ENCODE measurements around the gene PPP4R1.
"Not testable (repeated sequence)": the region's sequence is repeated elsewhere in the genome, so short reads cannot be mapped to it uniquely, and the experiment has no call there.

The PPP4R1 gene, protein sequence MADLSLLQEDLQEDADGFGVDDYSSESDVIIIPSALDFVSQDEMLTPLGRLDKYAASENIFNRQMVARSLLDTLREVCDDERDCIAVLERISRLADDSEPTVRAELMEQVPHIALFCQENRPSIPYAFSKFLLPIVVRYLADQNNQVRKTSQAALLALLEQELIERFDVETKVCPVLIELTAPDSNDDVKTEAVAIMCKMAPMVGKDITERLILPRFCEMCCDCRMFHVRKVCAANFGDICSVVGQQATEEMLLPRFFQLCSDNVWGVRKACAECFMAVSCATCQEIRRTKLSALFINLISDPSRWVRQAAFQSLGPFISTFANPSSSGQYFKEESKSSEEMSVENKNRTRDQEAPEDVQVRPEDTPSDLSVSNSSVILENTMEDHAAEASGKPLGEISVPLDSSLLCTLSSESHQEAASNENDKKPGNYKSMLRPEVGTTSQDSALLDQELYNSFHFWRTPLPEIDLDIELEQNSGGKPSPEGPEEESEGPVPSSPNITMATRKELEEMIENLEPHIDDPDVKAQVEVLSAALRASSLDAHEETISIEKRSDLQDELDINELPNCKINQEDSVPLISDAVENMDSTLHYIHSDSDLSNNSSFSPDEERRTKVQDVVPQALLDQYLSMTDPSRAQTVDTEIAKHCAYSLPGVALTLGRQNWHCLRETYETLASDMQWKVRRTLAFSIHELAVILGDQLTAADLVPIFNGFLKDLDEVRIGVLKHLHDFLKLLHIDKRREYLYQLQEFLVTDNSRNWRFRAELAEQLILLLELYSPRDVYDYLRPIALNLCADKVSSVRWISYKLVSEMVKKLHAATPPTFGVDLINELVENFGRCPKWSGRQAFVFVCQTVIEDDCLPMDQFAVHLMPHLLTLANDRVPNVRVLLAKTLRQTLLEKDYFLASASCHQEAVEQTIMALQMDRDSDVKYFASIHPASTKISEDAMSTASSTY

DNA sequence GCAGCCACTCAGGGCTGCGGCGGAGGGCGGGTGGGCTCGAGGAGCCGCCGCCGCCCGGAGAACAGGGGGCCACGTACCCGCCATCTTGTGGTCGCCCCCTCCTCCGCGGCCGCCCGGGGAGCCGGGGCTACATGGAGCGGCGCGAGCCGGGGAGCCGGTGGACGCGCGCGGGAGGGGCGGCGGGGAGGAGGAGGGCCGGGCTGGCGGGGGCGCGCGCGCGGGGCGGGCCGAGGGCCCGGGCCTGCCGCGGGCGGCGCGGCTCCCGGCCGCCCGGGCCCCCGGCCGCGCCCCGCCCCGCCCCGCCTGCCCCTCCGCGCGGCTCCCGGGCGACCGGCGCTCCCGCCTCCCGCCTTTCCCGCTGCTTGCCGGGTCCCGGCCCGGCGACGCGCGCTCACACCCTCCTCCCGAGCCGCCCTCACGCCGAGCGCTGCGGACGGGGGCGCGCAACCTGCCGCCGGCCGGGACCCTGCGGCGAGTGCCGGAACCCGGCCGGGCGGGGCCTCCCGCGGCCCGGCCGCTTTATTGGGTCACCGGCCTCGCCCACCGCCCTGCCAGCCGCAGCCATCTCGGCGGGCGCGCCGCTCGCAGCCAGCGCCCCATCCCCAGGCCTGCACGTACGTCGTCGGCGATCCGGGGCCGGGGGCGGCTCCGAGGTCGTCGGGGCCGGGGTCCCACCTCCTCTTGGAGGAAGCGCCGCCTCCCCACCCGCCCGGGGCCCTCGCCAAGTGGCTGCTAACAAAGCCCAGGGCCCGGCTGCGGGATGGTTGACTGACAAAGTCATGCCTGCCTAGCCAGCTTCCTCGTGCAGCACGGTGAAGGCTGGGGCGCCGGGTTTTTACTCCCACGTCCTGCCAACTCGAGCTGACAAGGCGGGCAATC, at the start of gene PPP4R1:
Gene PPP4R1, minus strand, starts transcription at position 159 of the 879 bp plus-strand sequence. Its CDS starts 75 bp downstream, at position 84.
- DNase-seq (ENCODE audit: low read depth, low spot score), result peak; percentile 19

DNA sequence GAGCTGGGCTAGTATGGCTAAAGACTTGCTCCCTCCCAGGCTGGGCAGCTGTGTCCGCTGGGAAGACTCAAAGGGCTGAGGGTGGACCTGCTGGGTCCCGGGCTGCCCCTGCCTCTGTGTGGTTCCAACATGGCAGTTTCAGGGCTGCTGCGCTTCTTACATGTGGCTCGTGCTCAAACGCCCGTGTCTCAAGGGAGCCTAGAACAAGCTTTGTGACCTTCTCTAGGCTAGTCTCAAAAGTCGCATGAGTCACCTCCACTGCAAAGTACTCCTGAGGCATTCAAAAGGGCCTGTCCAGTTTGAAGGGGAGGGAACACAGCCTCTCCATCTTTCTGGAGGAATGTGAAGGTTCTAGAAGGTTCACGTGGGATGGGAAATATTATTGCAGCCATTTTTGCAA, 49.0 kb upstream of the PPP4R1 start:
- no peak for DNase-seq (ENCODE audit: low read depth, low spot score)

DNA sequence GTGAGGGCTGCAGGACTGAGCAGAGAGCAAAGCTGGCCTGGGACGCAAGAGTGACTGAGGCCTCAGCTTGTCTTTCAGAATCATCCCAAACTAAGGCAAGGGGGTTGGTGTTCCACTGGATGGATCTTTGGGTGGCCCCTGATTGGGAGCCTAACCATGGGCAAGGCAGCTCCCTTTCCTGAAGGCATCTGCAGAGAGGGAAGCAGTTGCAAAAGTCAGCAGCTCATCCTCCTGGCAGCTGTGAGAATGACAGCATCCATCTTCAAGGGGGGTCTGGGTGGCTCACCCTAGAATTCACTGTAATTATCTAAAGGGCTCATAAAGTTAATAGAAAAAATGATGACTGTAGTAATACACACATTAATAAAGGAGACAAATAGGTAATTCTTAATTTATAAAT, 47.2 kb upstream of the PPP4R1 start:
- DNase-seq (ENCODE audit: low read depth, low spot score), result no peak

DNA sequence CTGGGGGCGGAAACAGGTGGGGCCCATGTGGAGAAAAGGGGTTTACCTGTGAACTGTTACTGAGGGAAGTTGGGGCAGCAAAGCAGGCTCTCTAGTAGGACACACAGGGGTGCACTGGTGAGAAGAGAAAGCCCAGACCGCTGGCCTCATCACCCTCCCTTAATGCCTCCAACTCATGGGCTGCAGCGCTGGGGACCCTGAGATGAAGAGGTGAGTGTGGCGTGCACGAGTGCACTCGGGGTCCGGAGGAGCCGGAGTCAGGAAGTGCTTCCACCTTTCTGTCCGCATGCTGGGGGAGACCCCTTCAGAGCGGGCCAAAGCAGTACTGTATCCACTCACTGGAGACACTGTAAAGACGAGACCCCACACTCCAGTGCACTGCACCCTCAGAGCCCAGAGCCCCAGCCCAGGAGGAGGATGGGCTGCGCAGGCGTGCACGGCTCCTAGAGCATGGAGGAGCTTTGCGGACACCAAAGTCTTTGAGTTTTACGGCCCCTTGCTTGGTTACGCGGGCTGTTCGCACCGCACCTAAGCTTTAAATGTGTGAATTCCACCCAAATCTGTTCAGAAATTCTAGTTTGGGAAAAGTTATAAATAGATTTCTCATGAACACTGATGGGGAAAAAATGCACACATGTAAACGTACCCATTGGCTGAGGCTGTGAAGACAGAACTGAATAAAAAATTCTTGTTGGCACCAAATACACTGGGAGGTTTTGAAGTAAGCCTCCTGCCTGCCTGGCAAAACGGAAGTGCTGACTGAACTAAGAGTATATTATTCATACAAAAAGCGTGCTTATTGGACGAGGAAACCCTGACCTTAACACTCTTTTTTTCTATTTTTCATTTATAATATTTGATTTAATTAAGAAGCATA, 45.4 kb upstream of the PPP4R1 start:
- DNase-seq (ENCODE audit: low read depth, low spot score), result no peak

DNA sequence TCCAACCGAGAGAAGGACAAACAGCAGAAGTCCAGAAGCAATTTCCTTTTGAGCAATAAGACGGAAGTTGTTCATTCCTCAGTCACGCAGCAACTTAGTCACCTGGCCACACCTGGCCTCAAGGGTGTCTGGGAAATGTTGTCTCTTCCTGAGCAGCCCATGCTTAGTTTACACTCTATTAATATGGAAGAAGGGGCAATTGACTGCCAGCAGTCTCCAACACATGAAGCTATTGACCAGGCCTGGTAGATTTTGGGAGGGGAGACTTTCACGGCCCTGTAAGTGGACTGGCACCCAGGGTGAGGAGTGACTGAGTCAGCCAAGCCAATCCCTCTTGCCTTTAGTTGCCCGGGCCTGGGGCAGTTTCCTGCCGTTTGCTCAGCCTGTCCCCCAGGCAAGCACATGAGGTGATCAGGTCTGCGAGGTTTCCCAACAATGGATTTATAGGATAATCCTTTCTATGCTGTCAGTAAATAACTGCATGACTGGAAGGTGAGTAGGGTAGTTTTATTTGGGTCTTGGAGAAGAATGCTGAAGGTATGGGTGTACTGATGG, 43.8 kb upstream of the PPP4R1 start:
- DNase-seq (ENCODE audit: low read depth, low spot score), result no peak

DNA sequence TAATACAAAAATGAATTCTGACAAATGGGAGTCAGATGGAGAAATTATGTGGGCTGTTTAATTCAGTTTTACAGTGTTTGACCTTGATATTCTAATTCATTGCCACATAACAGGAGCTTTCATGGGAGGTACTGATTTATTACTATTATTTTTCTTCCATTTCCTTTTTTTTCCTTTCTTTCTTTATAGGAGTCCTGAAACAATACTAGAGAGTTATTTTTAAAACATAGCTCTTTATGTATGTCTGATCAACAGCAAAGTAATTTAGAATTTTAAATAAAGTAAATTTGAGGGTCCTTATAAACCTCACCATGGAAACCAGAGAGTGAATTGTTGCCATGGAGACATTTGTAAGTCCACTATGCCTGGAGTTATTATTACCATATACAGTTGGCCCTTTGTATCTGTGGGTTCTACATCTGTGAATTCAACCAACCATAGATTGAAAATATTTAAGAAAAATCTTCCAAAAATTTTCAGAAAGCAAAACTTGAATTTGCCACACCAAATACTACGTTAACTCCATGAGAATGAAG, 40.9 kb upstream of the PPP4R1 start:
- DNase-seq (ENCODE audit: low read depth, low spot score), result no peak

DNA sequence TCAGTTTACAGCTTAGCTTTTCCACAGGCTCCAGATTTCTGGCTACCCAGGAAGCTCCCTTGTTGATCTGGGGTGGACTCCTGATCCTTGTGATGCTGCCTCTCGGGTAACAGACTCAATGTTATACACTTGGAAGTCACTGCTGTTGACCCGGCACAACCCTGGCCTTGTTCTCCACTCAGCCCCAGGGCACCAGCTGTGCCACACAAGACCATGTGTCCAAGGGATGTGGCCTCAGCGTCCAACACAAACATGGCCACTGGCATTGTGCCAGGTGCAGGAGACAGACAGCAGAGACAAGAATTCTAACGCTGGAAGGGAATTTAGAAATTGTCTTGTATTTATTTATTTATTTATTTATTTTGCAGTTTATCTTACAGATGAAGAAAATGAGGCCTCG, 39.0 kb upstream of the PPP4R1 start:
- no peak for DNase-seq (ENCODE audit: low read depth, low spot score)

DNA sequence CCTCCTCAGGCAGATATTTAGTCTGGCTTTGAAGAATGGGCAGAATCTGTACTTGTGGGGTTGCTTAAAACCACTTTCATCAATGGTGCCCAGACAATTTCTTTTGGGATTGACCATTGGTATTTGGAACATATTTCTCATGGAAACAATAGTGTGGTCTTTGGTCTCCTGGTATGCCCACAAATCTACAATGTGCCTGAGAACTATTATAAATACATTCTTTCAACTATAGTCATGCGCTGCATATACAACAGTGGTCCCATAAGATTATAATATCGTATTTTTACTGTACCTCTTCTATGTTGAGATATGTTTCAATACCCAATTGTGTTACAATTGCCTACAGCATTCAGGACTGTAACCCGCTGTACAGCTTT, 34.8 kb upstream of the PPP4R1 start:
- no peak for DNase-seq (ENCODE audit: low read depth, low spot score)

DNA sequence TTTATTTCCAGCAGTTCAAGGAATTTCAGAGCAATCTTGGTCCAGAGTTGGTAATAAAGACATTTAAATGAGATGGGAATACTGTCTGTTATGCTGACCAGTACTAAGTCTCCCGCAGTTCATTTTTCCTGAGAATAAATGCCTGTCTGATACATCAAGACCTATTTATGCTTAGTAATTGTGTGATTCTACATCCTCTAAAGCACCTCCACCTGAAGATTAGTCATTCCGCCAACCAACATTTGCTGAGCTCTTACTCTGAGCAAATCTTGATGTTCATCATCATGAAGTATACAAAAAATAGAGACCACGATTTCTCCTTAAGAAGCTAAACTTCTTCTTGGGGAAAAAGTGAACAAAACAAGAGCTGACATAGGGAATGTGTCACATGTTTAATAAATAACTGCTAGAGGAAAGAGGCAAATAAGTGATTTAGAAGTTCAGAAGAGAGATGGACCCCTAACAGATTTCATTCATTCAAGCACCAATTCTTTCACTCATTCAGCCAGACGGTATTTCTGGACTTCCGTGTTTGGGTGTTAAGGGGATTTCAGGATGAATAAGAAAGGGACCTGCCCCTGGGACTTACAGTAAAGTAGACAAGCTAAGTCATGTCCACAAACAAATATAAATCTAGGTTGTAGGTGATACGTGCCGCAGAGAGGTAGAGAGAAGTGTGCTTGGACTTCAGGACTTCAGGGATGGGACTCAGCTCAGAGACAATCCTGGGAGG, 34.2 kb upstream of the PPP4R1 start:
- DNase-seq (ENCODE audit: low read depth, low spot score), result no peak

DNA sequence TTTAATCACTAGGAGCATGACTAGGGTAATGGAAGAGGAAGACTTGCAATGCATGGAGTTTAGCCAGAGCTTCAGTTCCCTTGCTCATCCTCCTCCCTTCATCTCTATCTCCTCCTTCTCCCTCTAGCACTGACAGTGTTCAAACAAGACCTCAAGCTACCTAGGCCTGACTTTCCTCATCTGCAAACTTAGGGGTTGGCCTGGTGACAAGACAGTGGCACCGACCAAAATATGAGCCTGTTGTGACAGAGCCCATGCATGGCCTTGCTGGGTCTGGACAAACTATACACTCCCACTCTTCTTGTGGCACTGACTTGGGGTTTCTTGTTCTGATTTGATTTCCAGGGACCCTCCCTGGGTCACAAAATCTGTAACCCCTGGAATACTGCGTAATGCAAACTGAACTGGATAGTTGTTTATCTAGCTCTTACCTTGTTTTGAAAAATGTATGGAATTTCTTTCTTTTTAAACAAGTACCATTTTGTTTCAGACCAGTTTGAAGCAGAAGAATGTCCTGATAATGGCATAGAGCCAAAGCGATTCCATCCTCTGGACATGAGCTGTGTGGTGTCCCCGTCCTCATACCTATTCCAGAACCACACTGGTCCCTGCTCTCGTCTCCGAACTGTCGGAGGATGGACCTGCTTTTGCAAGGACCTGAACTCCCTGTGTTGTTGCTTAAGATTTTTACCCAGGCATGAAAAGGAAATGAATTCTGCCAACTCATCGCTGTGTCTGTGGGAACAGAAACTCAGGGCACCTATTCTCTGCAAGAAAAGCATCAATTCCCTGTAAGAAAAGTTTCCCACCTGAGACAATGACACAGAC, 33.4 kb upstream of the PPP4R1 start:
- no peak for DNase-seq (ENCODE audit: low read depth, low spot score)

DNA sequence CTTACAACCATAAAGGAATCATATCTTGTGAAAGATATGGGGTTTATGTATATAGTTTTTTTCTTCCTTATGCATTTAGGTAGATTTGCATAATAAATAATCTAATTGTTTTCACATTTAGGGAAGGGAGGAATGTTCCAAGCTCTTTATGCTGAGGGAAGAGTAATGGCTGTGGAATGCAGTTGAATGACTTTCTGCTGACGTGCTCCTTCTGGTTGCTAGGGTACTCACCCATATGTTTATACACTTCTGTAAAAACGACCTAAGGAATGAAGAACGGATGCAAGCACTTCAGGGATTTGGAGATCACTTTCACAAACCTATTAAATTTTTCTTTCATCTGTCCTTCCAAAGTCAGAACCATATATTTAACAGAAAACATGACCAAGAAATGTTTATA, 29.2 kb upstream of the PPP4R1 start:
- DNase-seq (ENCODE audit: low read depth, low spot score), result no peak

DNA sequence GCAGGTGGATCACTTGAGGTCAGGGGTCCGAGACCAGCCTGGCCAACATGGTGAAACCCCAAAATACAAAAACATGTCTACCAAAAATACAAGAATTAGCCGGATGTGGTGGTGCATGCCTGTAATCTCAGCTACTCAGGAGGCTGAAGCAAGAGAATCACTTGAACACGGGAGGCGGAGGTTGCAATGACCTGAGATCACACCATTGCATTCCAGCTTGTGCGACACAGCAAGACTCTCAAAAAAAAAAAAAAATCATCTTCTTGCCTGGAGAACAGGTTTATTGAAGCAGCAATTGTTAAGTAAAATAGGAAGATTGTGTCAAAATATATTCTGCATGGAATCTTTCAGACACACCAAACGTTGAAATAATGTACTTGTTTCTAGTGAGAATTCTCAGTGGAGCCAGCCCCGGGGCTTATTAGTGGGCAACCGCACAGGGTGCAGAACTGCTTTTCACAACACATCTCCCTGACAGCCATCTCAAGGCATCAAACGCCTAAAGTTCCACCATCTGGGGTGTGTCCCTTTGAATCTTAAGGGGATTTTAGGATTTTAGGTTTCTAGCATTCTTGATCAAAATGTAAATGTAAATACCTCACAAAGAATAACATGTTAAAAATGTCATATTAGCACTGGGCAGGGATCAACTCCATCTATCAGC, 28.6 kb upstream of the PPP4R1 start:
- no peak for DNase-seq (ENCODE audit: low read depth, low spot score)

DNA sequence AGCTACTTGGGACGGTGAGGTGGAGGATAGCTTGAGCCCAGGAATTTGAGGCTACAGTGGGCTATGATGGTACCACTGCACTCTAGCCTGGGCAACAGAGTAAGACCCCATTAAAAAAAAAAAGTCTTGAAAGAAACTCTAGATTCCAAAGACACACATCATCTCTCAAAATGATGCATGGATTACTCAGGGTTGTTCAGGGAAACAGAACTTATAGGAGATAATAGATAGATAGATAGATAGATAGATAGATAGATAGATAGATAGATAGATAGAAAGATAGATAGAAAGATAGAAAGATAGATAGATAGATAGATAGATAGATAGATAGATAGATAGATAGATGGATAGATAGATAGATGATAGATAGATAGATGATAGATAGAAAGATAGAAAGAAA, 26.7 kb upstream of the PPP4R1 start:
- not testable (repeated sequence) for DNase-seq (ENCODE audit: low read depth, low spot score)

DNA sequence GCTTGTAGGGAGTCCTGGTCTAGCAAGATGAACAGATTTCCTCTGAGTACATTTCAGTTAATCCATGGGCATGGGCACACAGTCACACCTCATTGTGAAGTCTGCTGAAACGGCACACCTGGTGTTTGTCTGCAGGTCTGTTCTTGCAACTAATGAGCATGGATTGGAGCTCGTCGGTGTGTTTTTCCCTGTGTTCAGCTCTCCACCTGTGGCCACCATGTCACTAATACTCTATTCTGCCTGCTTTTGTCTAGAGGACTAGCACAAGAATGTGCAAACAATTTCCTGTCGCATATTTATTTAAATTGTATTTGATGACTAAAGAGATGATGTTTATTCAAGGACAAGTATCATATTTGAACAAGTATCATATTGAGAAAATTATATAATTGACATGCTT, 24.5 kb upstream of the PPP4R1 start:
- DNase-seq (ENCODE audit: low read depth, low spot score), result no peak

DNA sequence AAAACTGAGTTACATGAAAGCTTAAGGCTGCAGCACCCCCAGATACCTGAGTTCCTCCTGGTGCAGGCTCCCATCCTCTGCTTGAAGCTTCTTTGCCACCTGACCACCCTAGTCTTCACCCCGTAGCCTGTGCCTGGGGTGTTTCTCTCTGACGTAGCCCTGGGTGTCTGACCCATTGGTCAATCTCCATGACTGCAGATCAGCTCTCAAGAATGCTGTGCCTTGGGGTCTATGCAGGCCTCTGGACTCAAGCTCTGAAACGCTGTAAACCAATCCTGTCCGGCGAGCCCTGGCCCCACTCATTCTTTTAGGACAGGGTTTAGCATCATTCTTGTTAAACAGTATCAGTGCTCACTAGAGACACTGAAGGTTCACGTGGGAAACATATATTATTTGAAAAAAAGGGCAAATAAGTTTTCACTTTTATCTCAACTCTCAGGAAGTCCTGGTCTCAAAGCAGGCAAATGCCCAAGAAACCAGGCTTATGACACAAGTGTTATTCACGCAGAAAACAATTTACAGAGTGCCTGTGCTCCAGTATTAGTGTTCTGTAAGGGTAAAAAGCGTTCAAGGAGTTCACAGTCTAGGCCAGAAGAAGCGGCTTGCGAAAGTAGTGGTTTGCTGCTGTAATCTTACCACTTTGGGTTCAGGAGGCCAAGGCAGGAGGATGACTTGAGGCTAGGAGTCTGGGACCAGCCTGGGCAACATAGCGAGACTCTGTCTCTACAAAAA, 22.8 kb upstream of the PPP4R1 start:
- no peak for DNase-seq (ENCODE audit: low read depth, low spot score)

DNA sequence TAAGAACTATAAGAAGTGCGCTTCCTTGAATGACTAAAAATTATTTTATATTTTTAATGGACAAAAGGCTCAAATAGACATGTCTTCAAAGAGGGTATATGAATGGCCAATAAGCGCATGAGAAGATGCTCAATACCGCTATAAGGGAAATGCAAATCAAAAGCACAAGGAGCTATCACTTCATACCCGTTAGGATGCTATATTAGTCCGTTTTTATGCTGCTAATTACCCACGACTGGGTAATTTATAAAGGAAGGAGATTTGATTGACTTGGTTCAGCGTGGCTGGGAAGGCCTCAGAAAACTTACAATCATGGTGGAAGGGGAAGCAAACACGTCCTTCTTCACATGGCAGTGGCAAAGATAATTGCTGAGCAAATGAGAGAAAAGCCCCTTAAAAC, 20.5 kb upstream of the PPP4R1 start:
- no peak for DNase-seq (ENCODE audit: low read depth, low spot score)

DNA sequence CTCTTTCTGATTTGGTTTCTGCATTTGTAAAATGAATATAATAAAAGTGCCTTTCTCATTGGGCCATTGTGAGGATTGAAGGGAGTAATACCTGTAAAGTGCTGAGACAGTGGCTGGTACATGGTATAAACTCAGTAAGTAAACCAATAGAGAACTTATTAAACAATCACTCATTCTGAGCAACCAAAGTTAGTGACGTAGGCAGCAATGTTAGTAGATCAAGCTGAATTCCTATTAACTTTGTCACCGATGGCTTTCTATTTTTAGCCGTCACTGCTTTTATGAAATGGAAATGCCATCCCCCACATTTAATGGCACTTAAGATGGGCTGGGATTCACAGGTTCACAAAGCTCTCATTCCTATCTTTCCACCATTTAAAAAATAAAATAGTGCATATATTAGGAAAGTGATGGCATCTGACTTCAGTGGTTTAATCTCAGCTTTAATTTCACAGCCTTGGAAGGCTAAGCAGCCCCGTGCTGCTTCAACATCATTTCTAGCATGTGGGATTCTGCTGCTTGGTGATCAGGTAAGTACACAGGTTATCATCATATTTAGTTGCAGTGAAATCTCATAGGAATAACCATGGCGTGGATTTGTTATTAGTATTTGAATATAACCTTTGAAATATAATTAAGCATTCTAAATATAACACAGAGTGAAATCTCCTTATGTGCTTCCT, 17.6 kb upstream of the PPP4R1 start:
- DNase-seq (ENCODE audit: low read depth, low spot score), result no peak
